A172 (cell line): ENCODE data around the gene RFX4. TPM values are rescaled to one million over a fixed set of nuclear protein-coding genes. Genes with fewer than 3 reads are reported as not detected.
"Not testable (repeated sequence)": the region's sequence is repeated elsewhere in the genome, so short reads cannot be mapped to it uniquely, and the experiment has no call there.

Experiments used
- DNase-seq: peaks from one replicate; pipeline ENCODE4 v3.0.0-alpha.2; 2015; ENCODE audit warnings: low spot score
- total RNA-seq: library from RNA; depleted of rRNA; stranded (reverse); fragments of >200 nt; shearing (Covaris generic); gene quantifications from 2 replicates; pipeline ENCODE4 v1.2.3, GENCODE V29; 2014

Gene RFX4
- total RNA-seq, 1 experiment from 2014 or later: not detected

GRCh38 chr12:106690569-106691305 lies 107.9 kb downstream of the RFX4 start:
- DNase-seq: no peak

GRCh38 chr12:106692033-106692432 lies 109.2 kb downstream of the RFX4 start:
- not testable (repeated sequence) for DNase-seq

DNA sequence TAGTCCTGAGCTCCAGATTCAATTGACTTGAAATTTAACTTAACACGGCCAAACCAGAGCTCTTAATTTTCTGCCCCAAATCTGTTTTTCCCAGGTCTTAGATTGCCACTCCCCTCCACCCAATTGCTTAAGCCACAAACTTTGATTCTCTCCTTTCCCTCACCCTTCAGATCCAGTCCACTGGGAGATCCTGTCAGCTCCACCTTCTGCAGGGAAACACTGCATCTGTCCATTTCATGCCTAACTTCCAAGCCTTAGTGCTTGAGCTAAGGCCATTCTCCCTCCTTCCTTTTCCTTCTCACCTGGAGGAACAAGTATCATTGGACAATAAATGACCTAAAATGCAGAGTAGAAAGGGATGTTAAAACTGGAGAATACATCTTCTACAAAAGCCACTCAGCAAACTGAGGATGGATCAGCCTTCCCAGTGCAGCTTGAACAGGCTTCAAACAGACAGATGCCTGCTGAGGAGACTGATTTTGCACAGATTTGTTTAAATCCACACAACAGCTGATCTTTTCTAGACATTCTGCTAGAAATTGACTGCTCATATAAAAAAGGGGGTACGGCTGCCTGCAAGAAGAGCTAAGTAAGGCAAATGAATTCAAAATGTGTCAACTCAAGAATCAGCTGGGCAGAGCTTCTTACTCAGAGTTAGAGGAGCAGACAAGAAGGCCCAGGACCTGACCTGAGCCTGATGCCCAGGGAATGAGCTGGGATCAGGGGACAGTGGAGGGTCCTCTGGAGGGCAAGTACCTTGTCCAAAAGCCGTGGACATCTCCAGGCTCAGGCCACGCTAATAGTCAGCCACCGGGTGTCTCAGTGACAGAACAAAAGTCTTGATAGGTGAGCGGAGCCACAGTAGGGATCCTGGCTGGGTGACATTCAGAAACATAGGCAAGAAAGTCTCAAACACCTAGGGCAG lies 110.4 kb downstream of the RFX4 start:
- DNase-seq: no peak

DNA sequence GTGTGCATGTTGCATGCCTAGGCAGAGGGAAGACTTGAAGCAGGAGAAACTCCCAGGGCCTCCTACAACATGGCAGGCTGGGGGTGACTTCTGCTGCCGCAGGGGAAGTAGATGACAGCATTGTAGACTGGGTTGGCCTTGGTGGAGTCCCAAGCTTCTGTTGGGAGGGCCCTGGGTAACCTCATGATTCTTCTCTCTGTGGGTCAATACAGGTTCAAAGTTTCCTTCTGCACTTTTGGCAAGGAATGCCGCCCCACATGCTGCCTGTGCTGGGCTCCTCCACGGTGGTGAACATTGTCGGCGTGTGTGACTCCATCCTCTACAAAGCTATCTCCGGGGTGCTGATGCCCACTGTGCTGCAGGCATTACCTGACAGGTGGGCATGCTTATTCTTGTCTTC lies 113.3 kb downstream of the RFX4 start:
- no peak for DNase-seq

GRCh38 chr12:106696681-106697417 lies 114.0 kb downstream of the RFX4 start:
- no peak for DNase-seq

- no peak for DNase-seq
Measured at GRCh38 chr12:106704081-106704480, 121.3 kb downstream of the RFX4 start.

- DNase-seq: no peak
Measured at GRCh38 chr12:106705971-106706370, 123.2 kb downstream of the RFX4 start.

DNA sequence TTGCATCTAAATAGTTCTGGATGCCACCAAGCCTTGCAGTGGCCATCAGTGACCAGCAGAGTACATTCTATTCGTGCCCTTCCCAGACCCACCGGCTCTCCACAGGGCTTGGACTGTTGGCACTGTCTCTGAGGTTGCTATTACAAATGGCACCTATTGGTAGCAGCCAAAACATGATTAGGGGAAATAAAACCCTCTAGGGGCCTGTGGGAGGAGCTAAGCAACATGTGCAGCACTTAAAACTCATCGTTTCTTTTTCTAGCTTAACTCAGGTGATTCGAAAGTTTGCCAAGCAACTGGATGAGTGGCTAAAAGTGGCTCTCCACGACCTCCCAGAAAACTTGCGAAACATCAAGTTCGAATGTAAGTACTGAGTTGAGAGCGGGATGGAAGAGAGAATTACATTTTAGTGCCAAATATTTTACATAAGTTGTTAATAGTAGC lies 126.3 kb downstream of the RFX4 start:
- no peak for DNase-seq

GRCh38 chr12:106710143-106710893 lies 127.5 kb downstream of the RFX4 start:
- DNase-seq: no peak

DNA sequence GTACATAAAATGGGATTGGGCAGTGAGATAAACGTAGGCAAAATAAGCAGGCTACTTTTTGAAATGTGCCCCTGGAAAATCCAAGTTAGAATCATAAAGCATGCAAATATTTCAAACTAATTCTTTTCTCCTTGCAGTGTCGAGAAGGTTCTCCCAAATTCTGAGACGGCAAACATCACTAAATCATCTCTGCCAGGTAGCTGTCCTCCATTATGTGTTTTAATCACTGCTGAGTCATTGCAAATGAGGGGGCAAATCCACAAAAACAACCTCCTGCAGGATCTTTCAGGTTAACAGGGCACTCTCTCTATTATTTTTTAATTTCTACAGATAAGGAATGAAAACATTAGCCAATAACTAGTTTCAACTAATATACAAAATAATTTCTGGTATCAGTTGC lies 128.5 kb downstream of the RFX4 start:
- DNase-seq: no peak

- DNase-seq: no peak
Measured at GRCh38 chr12:106712768-106713167, 130.0 kb downstream of the RFX4 start.

- no peak for DNase-seq
Measured at GRCh38 chr12:106714926-106715325, 132.1 kb downstream of the RFX4 start.

DNA sequence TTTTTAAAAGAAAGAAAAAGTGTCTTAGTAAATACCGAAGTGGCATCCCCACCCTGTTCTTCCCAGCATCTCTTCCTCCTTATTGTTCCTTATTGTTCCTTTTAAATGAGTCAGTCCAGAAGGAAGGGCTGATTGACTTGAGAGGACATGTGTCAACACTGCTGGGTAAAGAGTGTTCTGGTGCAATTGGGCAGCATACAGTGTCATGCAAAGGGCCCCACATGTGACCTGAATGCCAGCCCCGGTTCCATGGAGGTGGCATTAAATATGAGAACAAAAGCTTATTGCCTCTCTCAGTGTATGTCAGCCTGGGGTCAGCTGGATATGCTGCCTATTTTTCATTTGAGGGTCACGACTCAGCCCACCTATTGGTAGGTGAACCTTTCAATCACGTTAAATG lies 132.8 kb downstream of the RFX4 start:
- DNase-seq: no peak

DNA sequence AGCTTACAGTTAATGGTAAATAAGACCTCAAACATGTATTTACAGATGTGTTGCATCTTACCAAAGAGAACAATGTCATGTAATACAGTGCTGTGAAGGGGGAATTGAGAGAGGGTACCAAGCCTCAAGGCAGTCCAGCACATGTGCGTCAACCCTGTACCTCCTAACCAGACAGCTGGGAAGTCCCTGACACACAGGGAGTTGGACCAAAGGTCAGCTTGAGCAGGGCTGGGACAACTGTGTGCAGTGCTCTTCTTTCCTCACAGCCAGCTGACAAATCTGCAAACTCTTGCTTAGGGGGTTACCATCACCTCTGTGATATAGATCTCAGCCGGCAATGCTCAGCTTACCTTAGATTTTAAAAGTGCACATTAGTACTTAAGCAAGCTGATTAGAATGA lies 134.9 kb downstream of the RFX4 start:
- DNase-seq: no peak

- no peak for DNase-seq
Measured at GRCh38 chr12:106719879-106720278, 137.1 kb downstream of the RFX4 start.

DNA sequence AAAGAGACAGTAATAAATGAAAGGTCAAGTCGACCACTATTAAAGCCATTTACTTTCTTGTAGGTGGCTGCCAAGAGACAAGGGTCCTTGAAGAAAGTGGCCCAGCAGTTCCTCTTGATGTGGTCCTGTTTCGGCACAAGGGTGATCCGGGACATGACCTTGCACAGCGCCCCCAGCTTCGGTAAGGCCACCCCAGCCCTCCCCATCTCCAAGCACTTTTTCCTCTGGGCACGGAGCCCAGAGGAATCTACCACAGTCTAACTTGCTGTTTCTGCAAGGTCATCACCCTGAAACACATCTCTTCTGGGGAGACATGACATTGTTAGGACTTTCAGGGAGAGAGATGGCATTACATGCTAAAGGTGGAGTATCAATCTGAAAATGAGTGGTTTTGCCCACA lies 137.9 kb downstream of the RFX4 start:
- no peak for DNase-seq

DNA sequence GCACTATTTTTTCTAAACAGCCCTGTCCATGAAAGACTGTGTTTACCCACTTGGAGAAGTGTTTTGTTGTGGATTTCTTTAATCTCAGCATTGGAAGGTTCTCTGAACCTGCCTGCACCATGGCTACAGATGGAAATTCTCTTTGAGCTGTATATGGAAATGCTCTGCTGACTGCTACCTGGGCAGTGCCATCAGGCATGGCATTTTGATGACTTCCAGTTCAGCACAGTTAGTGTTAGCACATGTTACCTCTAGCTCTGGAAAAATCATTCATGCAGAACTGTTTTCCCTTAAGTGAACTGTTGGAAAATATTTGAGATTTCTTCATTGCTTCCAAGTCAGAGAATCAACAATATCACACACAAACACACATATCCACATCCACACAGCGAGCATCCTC lies 139.1 kb downstream of the RFX4 start:
- no peak for DNase-seq

DNA sequence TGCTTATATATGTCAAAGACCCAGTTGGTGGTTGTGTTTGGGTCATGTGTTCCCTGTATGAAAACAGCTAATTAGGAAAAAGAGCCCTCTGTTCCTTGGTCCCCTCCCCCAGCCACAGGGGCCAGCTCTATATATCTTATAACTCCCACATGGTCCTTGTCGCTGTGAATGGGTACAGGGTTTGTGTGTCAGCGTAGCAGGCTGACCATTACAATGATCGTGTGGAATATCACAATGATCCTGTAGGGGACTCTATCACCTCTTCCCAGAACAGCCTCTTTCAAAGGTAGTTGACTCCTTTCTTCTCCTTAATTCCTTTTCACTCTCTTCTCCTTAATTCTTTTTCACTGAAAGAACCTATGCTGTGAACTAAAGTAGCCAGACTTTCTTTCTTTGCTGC lies 140.0 kb downstream of the RFX4 start:
- DNase-seq: no peak

DNA sequence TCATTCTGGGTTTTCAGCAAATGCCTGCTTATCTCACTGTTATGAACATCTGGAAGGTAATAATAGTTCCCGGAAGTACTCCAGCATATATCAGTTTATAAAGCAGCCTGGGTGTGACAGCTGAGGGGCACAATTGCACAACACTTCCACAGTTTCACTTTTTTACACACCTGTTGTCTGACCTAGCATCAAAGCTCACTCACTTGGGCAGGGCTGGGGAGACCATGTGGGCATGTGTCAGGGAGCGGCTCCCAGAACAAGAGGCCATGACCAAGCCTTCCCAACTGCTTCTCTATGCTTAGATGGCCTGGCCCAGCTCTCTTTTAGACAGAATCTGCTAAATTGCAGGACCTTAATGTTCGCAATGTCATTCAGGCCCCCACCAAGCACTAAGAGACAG lies 140.6 kb downstream of the RFX4 start:
- DNase-seq: no peak

GRCh38 chr12:106724116-106724515 lies 141.3 kb downstream of the RFX4 start:
- no peak for DNase-seq

DNA sequence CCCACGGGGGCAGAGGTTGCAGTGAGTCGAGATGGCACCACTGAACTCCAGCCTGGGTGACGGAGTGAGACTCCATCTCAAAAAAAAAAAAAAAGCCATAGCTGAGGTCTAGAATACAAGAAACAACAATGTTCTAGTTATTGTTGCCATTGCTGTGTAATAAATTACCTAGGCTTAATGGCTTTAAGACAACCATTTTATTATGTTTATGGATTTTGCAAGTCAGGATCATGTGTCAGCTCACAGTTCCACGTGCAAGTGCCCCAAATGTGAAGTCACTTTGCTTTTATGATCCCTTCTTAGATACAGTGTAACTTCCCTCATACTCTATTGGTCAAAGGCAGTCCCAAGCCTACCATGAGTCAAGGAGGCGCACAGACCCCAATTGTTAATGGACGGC lies 142.1 kb downstream of the RFX4 start:
- no peak for DNase-seq
